Calu3 (cell line): ENCODE results near the gene ETV7. TPM values are rescaled to one million over a fixed set of nuclear protein-coding genes. Genes with fewer than 3 reads are reported as not detected.
"Not testable (repeated sequence)": the region's sequence is repeated elsewhere in the genome, so short reads cannot be mapped to it uniquely, and the experiment has no call there.

Experiments used
- BruUV-seq: library from RNA; stranded (reverse); fragments of 400-500 nt; replicated peaks from 2 replicates; lab custom pipeline; 2021; lab: Mats Ljungman, UMichigan
- CTCF ChIA-PET: fragments of 300-600 bp; sonication (Branson Sonifier 250); formaldehyde crosslinking; loops from one replicate; lab custom pipeline; 2022; ENCODE audit warnings: antibody characterized with exemption; lab: Charles Lee
- DNase-seq: peaks from one replicate; pipeline ENCODE4 v3.0.0; 2022
- H3K27ac Mint-ChIP-seq: one replicate; pipeline ENCODE4 v1.8.0; 2022; ENCODE audit warnings: mixed read lengths; ENCODE audit not compliant: unreplicated experiment
- H3K27me3 Mint-ChIP-seq: one replicate; pipeline ENCODE4 v1.8.0; 2022; ENCODE audit warnings: mixed read lengths; ENCODE audit not compliant: unreplicated experiment
- H3K36me3 Mint-ChIP-seq: one replicate; pipeline ENCODE4 v1.8.0; 2022; ENCODE audit warnings: mild to moderate bottlenecking, moderate library complexity, mixed read lengths; ENCODE audit not compliant: insufficient read depth, unreplicated experiment
- H3K4me1 Mint-ChIP-seq: one replicate; pipeline ENCODE4 v1.8.0; 2022; ENCODE audit warnings: mild to moderate bottlenecking, low read depth, mixed read lengths; ENCODE audit not compliant: unreplicated experiment
- H3K4me3 Mint-ChIP-seq: one replicate; pipeline ENCODE4 v1.8.0; 2022; ENCODE audit warnings: mild to moderate bottlenecking, low read depth, moderate library complexity, mixed read lengths; ENCODE audit not compliant: unreplicated experiment
- H3K9me3 Mint-ChIP-seq: one replicate; pipeline ENCODE4 v1.8.0; 2022; ENCODE audit warnings: low read depth, mixed read lengths; ENCODE audit not compliant: unreplicated experiment
- CTCF ChIP-seq: fragments of 200-600 bp; IDR thresholded peaks from one replicate; pipeline ENCODE4 v1.8.0; 2022; ENCODE audit warnings: antibody characterized with exemption; ENCODE audit not compliant: unreplicated experiment
- intact Hi-C: fragments of 100-400 bp; cut with micrococcal nuclease; formaldehyde crosslinking; loops from one replicate; pipeline ENCODE4 v1.10.0; 2022; ENCODE audit not compliant: unreplicated experiment
- total RNA-seq: library from RNA; stranded (reverse); gene quantifications from 2 replicates; pipeline ENCODE4 v1.2.3, GENCODE V29; 2022

The ETV7 gene
- total RNA-seq, 1 experiment from 2014 or later: 2.6 TPM

- H3K27ac Mint-ChIP-seq, BruUV-seq, H3K36me3 Mint-ChIP-seq, H3K9me3 Mint-ChIP-seq, H3K27me3 Mint-ChIP-seq, intact Hi-C loops, DNase-seq, H3K4me3 Mint-ChIP-seq: not testable (repeated sequence)
- peaks cover 43% of the 10 kb centered on the region for H3K4me1 Mint-ChIP-seq
- CTCF ChIA-PET: interaction anchor here (0.6 to 6.2 kb wide), 2 partner anchors 29 to 61 kb away, joined by 6 to 31 read pairs; no protein-coding TSS in a partner anchor
Observed at GRCh38 chr6:36363371-36363752, 24.1 kb downstream of the ETV7 start.

- H3K4me1 Mint-ChIP-seq: peaks cover 49% of the 10 kb centered on the region
- TF ChIP-seq CTCF: no peak
- CTCF ChIA-PET: interaction anchor here (0.6 to 6.2 kb wide), 2 partner anchors 29 to 60 kb away, joined by 6 to 31 read pairs; no protein-coding TSS in a partner anchor
- BruUV-seq: no TSS peak
- H3K4me3 Mint-ChIP-seq: no peak overlapping the region
- no peaks in the 10 kb centered on the region for H3K9me3 Mint-ChIP-seq
- H3K36me3 Mint-ChIP-seq: no peaks in the 10 kb centered on the region
- H3K27ac Mint-ChIP-seq: no peak overlapping the region
- no peaks in the 10 kb centered on the region for H3K27me3 Mint-ChIP-seq
- no peak for DNase-seq
- intact Hi-C loops: no loop called here
Observed at GRCh38 chr6:36362551-36363370, 24.7 kb downstream of the ETV7 start.

- TF ChIP-seq CTCF: no peak
- Mint-ChIP-seq H3K36me3 (no peaks in the 10 kb centered on the region), H3K9me3 (no peaks in the 10 kb centered on the region), H3K4me1 (peaks cover 49% of the 10 kb centered on the region), H3K27me3 (no peaks in the 10 kb centered on the region), H3K27ac (no peak overlapping the region), H3K4me3 (no peak overlapping the region)
- CTCF ChIA-PET: interaction anchor here (1.3 to 6.2 kb wide), 3 partner anchors 59 to 237 kb away, joined by 5 to 31 read pairs (median 5); no protein-coding TSS in a partner anchor
- DNase-seq: no peak
- no TSS peak for BruUV-seq
- intact Hi-C loops: no loop called here
Observed at GRCh38 chr6:36361071-36361470, 26.4 kb downstream of the ETV7 start.

GRCh38 chr6:36360241-36361054 is 27.0 kb downstream of the ETV7 start:
- CTCF ChIA-PET: interaction anchor here (0.8 to 6.2 kb wide), 8 partner anchors 9 to 237 kb away, joined by 3 to 31 read pairs (median 5); no protein-coding TSS in a partner anchor
- Mint-ChIP-seq H3K4me1 (peaks cover 47% of the 10 kb centered on the region), H3K9me3 (no peaks in the 10 kb centered on the region), H3K36me3 (no peaks in the 10 kb centered on the region), H3K27me3 (no peaks in the 10 kb centered on the region), H3K27ac (no peak overlapping the region), H3K4me3 (no peak overlapping the region)
- TF ChIP-seq CTCF: peak; percentile 82
- intact Hi-C loops: loop anchor here (1.0 kb wide), 2 partner anchors 58 to 237 kb away; no protein-coding TSS in a partner anchor
- DNase-seq: peak; percentile 85
- no TSS peak for BruUV-seq
